Limb (tissue), 2 donors: Measurements from ENCODE around the gene SNRNP40.
A peak's percentile ranks its signal among the peaks of the same experiment; 100 is the strongest.

Source experiments
- DNase-seq, 2 donors: peaks; one replicate each; pipeline ENCODE4 v3.0.0-alpha.2; 2016; ENCODE audit errors: extremely low spot score in 2 of 2

The SNRNP40 gene

GRCh38 chr1:31232689-31233088 lies 63.9 kb downstream of the SNRNP40 start:
- DNase-seq: no peak

- DNase-seq: no peak
Measured at GRCh38 chr1:31231802-31232201, 64.8 kb downstream of the SNRNP40 start.

GRCh38 chr1:31230378-31230777 lies 66.2 kb downstream of the SNRNP40 start:
- DNase-seq: no peak

GRCh38 chr1:31228986-31229385 lies 67.6 kb downstream of the SNRNP40 start:
- no peak for DNase-seq

- peak; percentile 10 to 63 for DNase-seq
Measured at GRCh38 chr1:31227891-31228568, 68.6 kb downstream of the SNRNP40 start.

GRCh38 chr1:31224068-31224467 lies 72.5 kb downstream of the SNRNP40 start:
- DNase-seq: no peak

GRCh38 chr1:31222176-31222575 lies 74.4 kb downstream of the SNRNP40 start:
- DNase-seq: no peak

- DNase-seq: no peak
Measured at GRCh38 chr1:31221072-31221471, 75.5 kb downstream of the SNRNP40 start.

GRCh38 chr1:31219489-31219888 lies 77.1 kb downstream of the SNRNP40 start:
- DNase-seq: no peak

GRCh38 chr1:31218705-31219104 lies 77.9 kb downstream of the SNRNP40 start:
- DNase-seq: no peak

- peak; percentile 67 to 83 for DNase-seq
Measured at GRCh38 chr1:31216016-31216415, 80.6 kb downstream of the SNRNP40 start.

GRCh38 chr1:31215065-31215570 lies 81.5 kb downstream of the SNRNP40 start:
- DNase-seq: peak; percentile 9 to 41

GRCh38 chr1:31214316-31215064 lies 82.1 kb downstream of the SNRNP40 start:
- DNase-seq: no peak
